WTC11 (cell line): ENCODE measurements around the gene ITGA1. TPM values are rescaled to one million over a fixed set of nuclear protein-coding genes. Genes with fewer than 3 reads are reported as not detected.

Experiments
- ATAC-seq: fragments of 200-7000 bp; cut with Tn5 transposase; 2 replicates; pipeline ENCODE4 v1.10.0; 2021; ENCODE audit warnings: mild to moderate bottlenecking, moderate library complexity
- CTCF ChIA-PET: fragments of 300-600 bp; sonication (Branson Sonifier 250); formaldehyde crosslinking; loops from one replicate; lab custom pipeline; 2021; ENCODE audit warnings: antibody characterized with exemption; lab: Charles Lee
- POLR2A ChIA-PET: fragments of 350-600 bp; sonication (Branson Sonifier 250); formaldehyde crosslinking; loops from one replicate; lab custom pipeline; 2021; ENCODE audit warnings: antibody characterized with exemption; lab: Charles Lee
- DNase-seq: peaks from one replicate; pipeline ENCODE4 v3.0.0; 2021; ENCODE audit warnings: low spot score
- H3K27ac Mint-ChIP-seq: 2 replicates; pipeline ENCODE4 v1.8.0; 2021; ENCODE audit warnings: mixed read lengths
- H3K27me3 Mint-ChIP-seq: 2 replicates; pipeline ENCODE4 v1.8.0; 2021; ENCODE audit warnings: low read depth, mild to moderate bottlenecking, moderate library complexity, mixed read lengths
- H3K36me3 Mint-ChIP-seq: 2 replicates; pipeline ENCODE4 v1.8.0; 2021; ENCODE audit warnings: mixed read lengths
- H3K4me1 Mint-ChIP-seq: 2 replicates; pipeline ENCODE4 v1.8.0; 2022; ENCODE audit warnings: mixed read lengths
- H3K4me3 Mint-ChIP-seq: 2 replicates; pipeline ENCODE4 v1.8.0; 2021; ENCODE audit warnings: mild to moderate bottlenecking, moderate library complexity, mixed read lengths
- H3K9me3 Mint-ChIP-seq: 2 replicates; pipeline ENCODE4 v1.8.0; 2021; ENCODE audit warnings: mixed read lengths
- AFF4 ChIP-seq: sonication (generic); formaldehyde crosslinking; IDR thresholded peaks from 2 replicates; pipeline ENCODE4 v1.8.1; 2023; ENCODE audit warnings: mild to moderate bottlenecking, missing genetic modification reagents, borderline replicate concordance
- E2F4 ChIP-seq: sonication (generic); formaldehyde crosslinking; IDR thresholded peaks from 2 replicates; pipeline ENCODE4 v1.8.1; 2022; ENCODE audit warnings: low read depth, mild to moderate bottlenecking, moderate library complexity, missing genetic modification reagents, borderline replicate concordance
- FOXP1 ChIP-seq: sonication (generic); formaldehyde crosslinking; IDR thresholded peaks from 2 replicates; pipeline ENCODE4 v1.8.0; 2022; ENCODE audit warnings: missing genetic modification reagents, mild to moderate bottlenecking, moderate library complexity, borderline replicate concordance
- GRHL2 ChIP-seq: fragments of 250-450 bp; sonication (Bioruptor Pico); IDR thresholded peaks from 2 replicates; pipeline ENCODE4 v1.8.0; 2022; ENCODE audit warnings: mild to moderate bottlenecking, moderate library complexity; ENCODE audit not compliant: insufficient replicate concordance, severe bottlenecking
- KAT7 ChIP-seq: sonication (generic); formaldehyde crosslinking; IDR thresholded peaks from 2 replicates; pipeline ENCODE4 v1.8.1; 2023; ENCODE audit warnings: missing genetic modification reagents, mild to moderate bottlenecking, borderline replicate concordance
- SMAD4 ChIP-seq: sonication (generic); formaldehyde crosslinking; IDR thresholded peaks from 2 replicates; pipeline ENCODE4 v1.8.0; 2022; ENCODE audit warnings: mild to moderate bottlenecking, missing genetic modification reagents
- SOX15 ChIP-seq: fragments of 250-450 bp; sonication (Bioruptor Pico); IDR thresholded peaks from 2 replicates; pipeline ENCODE4 v1.9.0; 2021; ENCODE audit warnings: mild to moderate bottlenecking
- STAT6 ChIP-seq: sonication (generic); formaldehyde crosslinking; conservative IDR thresholded peaks from 2 replicates; pipeline ENCODE4 v1.8.1; 2023; ENCODE audit warnings: mild to moderate bottlenecking, low read depth, missing genetic modification reagents, moderate library complexity
- TCF7 ChIP-seq: sonication (generic); formaldehyde crosslinking; IDR thresholded peaks from 2 replicates; pipeline ENCODE4 v1.8.0; 2022; ENCODE audit warnings: mild to moderate bottlenecking, low read depth, missing genetic modification reagents, moderate library complexity
- ZBTB21 ChIP-seq: sonication (generic); formaldehyde crosslinking; IDR thresholded peaks from 2 replicates; pipeline ENCODE4 v1.8.1; 2023; ENCODE audit warnings: mild to moderate bottlenecking, missing genetic modification reagents, borderline replicate concordance
- ZMAT4 ChIP-seq: fragments of 250-450 bp; sonication (Bioruptor Pico); IDR thresholded peaks from 2 replicates; pipeline ENCODE4 v1.9.0; 2021; ENCODE audit warnings: mild to moderate bottlenecking
- ZNF671 ChIP-seq: fragments of 250-450 bp; sonication (Bioruptor Pico); IDR thresholded peaks from 2 replicates; pipeline ENCODE4 v1.8.0; 2021; ENCODE audit warnings: mild to moderate bottlenecking
- total RNA-seq: library from RNA; stranded (reverse); gene quantifications from 3 replicates; pipeline ENCODE4 v1.2.3, GENCODE V29; 2021
- TF ChIP-seq, protein P1 (sequence below): fragments of 250-450 bp; sonication (Bioruptor Pico); IDR thresholded peaks from 2 replicates; pipeline ENCODE4 v1.8.0; 2021; ENCODE audit warnings: mild to moderate bottlenecking
- TF ChIP-seq, protein P2 (sequence below): sonication (generic); formaldehyde crosslinking; IDR thresholded peaks from 2 replicates; pipeline ENCODE4 v1.8.0; 2022; ENCODE audit warnings: mild to moderate bottlenecking, missing genetic modification reagents
- TF ChIP-seq, protein P3 (sequence below): sonication (generic); formaldehyde crosslinking; IDR thresholded peaks from 2 replicates; pipeline ENCODE4 v1.8.0; 2023; ENCODE audit warnings: missing genetic modification reagents

ITGA1 gene
- total RNA-seq, 1 experiment from 2014 or later = 6.5 TPM

DNA sequence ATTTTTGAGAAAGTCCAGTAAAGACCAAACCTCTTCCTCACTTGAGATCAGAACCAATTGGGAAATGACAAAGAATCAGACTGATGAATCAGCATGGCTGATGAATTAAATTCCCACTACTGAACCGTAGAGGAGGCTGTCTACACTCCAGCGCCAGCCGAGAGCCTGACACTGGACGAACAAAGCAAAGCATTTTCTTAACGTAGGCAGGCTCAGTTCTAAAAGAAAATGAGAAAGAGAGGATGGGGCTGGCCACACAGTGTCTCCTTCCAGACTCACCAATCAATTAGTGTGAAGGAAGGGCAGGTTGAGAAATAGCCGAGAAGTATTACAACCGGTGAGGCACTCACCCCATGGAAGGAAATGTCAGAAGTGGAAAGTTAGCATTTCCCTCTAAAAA lies 49.4 kb downstream of the ITGA1 start (continued):
- TF ChIP-seq AFF4 (no peak), TCF7 (CRISPR knock-in tag) (no peak), E2F4 (CRISPR knock-in tag) (no peak), KAT7 (CRISPR knock-in tag) (no peak), FOXP1 (CRISPR knock-in tag) (no peak)

- no peaks in the 10 kb centered on the region for H3K4me1 Mint-ChIP-seq
- DNase-seq (no peak), ATAC-seq (no peak)
- CTCF ChIA-PET = no interaction called here
- POLR2A ChIA-PET = no interaction called here
- H3K27ac Mint-ChIP-seq = no peak overlapping the region
- H3K4me3 Mint-ChIP-seq = no peak overlapping the region
- H3K9me3 Mint-ChIP-seq = no peaks in the 10 kb centered on the region
- no peak for TF ChIP-seq STAT6 (CRISPR knock-in tag)
- TF ChIP-seq, protein P1, sequence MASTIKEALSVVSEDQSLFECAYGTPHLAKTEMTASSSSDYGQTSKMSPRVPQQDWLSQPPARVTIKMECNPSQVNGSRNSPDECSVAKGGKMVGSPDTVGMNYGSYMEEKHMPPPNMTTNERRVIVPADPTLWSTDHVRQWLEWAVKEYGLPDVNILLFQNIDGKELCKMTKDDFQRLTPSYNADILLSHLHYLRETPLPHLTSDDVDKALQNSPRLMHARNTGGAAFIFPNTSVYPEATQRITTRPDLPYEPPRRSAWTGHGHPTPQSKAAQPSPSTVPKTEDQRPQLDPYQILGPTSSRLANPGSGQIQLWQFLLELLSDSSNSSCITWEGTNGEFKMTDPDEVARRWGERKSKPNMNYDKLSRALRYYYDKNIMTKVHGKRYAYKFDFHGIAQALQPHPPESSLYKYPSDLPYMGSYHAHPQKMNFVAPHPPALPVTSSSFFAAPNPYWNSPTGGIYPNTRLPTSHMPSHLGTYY (CRISPR knock-in tag) = no peak
- TF ChIP-seq ZBTB21 (CRISPR knock-in tag) = no peak
- TF ChIP-seq, protein P2, sequence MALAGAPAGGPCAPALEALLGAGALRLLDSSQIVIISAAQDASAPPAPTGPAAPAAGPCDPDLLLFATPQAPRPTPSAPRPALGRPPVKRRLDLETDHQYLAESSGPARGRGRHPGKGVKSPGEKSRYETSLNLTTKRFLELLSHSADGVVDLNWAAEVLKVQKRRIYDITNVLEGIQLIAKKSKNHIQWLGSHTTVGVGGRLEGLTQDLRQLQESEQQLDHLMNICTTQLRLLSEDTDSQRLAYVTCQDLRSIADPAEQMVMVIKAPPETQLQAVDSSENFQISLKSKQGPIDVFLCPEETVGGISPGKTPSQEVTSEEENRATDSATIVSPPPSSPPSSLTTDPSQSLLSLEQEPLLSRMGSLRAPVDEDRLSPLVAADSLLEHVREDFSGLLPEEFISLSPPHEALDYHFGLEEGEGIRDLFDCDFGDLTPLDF (CRISPR knock-in tag) = no peak
- TF ChIP-seq GRHL2 = no peak
- no peak for TF ChIP-seq ZMAT4 (CRISPR knock-in tag)
- no peak for TF ChIP-seq SMAD4 (CRISPR knock-in tag)
- TF ChIP-seq SOX15 (CRISPR knock-in tag) = no peak
- TF ChIP-seq FOXP1 (CRISPR knock-in tag) = no peak
- TF ChIP-seq, protein P3, sequence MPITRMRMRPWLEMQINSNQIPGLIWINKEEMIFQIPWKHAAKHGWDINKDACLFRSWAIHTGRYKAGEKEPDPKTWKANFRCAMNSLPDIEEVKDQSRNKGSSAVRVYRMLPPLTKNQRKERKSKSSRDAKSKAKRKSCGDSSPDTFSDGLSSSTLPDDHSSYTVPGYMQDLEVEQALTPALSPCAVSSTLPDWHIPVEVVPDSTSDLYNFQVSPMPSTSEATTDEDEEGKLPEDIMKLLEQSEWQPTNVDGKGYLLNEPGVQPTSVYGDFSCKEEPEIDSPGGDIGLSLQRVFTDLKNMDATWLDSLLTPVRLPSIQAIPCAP (CRISPR knock-in tag) = no peak
- TF ChIP-seq ZNF671 = no peak
- no peak for TF ChIP-seq AFF4
- H3K27me3 Mint-ChIP-seq = no peaks in the 10 kb centered on the region
- H3K36me3 Mint-ChIP-seq = no peaks in the 10 kb centered on the region
Observed at GRCh38 chr5:52837591-52838001, 49.9 kb downstream of the ITGA1 start.
